Right lobe of liver (tissue), 4 donors: ENCODE measurements around the gene SUPT5H.

Experiments used
- CTCF ChIP-seq, 4 donors: fragments of 200-600 bp in 3 of 4; fragments of 450-650 bp in 1 of 4; IDR thresholded peaks; one replicate each; pipeline versions ENCODE4 v1.5.1 to v1.8.0; 2016 to 2022; ENCODE audit warnings: antibody characterized with exemption in 4 of 4, mild to moderate bottlenecking in 2 of 4
- POLR2A ChIP-seq: fragments of 450-650 bp; IDR thresholded peaks from one replicate; pipeline ENCODE4 v1.6.1; 2017; ENCODE audit warnings: antibody characterized with exemption, mild to moderate bottlenecking
- donor health status: DM: no; HTN: no; CAD: no.
- donor health status: DM: no; HTN: no; CAD: no.
- donor health status: DM: no; HTN: yes; CAD: no.

- TF ChIP-seq CTCF (IDR thresholded peaks at IDR 0.05) (no peak), POLR2A (no peak)
These were observed 23.7 kb downstream of the SUPT5H start for GRCh38 chr19:39469036-39469435.
